ENCODE results near the gene LGALS3BP. TPM values are rescaled to one million over a fixed set of nuclear protein-coding genes. Genes with fewer than 3 reads are reported as not detected.
A peak's percentile ranks its signal among the peaks of the same experiment; 100 is the strongest.

LGALS3BP gene
- total and polyA plus RNA-seq, 10 donors = 33.6 to 188 (median 100) TPM

GRCh38 chr17:78991017-78991738, 11.5 kb upstream of the LGALS3BP start:
- TF ChIP-seq POLR2A (IDR thresholded peaks at IDR 0.05) = no peak
- no peak for TF ChIP-seq CTCF (IDR thresholded peaks at IDR 0.05 in 8 of 11, conservative IDR thresholded peaks at IDR 0.05 in 3 of 11)
- TF ChIP-seq POLR2AphosphoS5 (IDR thresholded peaks at IDR 0.05) = peak in 2 of 3 donors; percentile 21 to 40
- Histone ChIP-seq H3K4me3 (no peak overlapping the region), H3K4me1 (peaks cover 17 to 86% (median 60%) of the 10 kb centered on the region in 6 donors), H3K27ac (peak overlapping the region in 7 of 8 donors; percentile 44 to 88 (median 81)), H3K9me3 (no peaks in the 10 kb centered on the region), H3K36me3 (peaks cover 2 to 73% (median 59%) of the 10 kb centered on the region in 6 donors), H3K27me3 (replicated peaks in 1 of 7) (no peaks in the 10 kb centered on the region)
- peak; percentile 72 for DNase-seq
- WGBS, 5 donors = 81 to 94% (median 85%) methylated on average over 30 to 33 of the region's 33 CpGs
- intact Hi-C loops (cut with DNase I; ENCODE audit: low total_unique reads) = no loop called here

GRCh38 chr17:78990349-78991016, 10.8 kb upstream of the LGALS3BP start:
- DNase-seq = peak; percentile 67
- Histone ChIP-seq H3K27ac (peak overlapping the region in 5 of 8 donors; percentile 2 to 88 (median 82)), H3K4me1 (peaks cover 21 to 86% (median 62%) of the 10 kb centered on the region in 6 donors), H3K4me3 (no peak overlapping the region), H3K9me3 (no peaks in the 10 kb centered on the region), H3K27me3 (replicated peaks in 1 of 7) (no peaks in the 10 kb centered on the region), H3K36me3 (peaks cover 2 to 66% (median 52%) of the 10 kb centered on the region in 6 donors)
- WGBS, 5 donors = 95 to 98% (median 95%) methylated on average over 29 of the region's 29 CpGs
- intact Hi-C loops (cut with DNase I; ENCODE audit: low total_unique reads) = no loop called here
- no peak for TF ChIP-seq CTCF (IDR thresholded peaks at IDR 0.05 in 8 of 11, conservative IDR thresholded peaks at IDR 0.05 in 3 of 11)
- no peak for TF ChIP-seq POLR2A (IDR thresholded peaks at IDR 0.05)
- TF ChIP-seq POLR2AphosphoS5 (IDR thresholded peaks at IDR 0.05) = peak in 1 of 3 donors; percentile 43

GRCh38 chr17:78988152-78988551, 8.4 kb upstream of the LGALS3BP start:
- WGBS, 5 donors = 48 to 66% (median 55%) methylated on average over 6 of the region's 6 CpGs
- Histone ChIP-seq H3K27ac (peak overlapping the region in 4 of 8 donors; percentile 44 to 87 (median 82)), H3K27me3 (replicated peaks in 1 of 7) (no peaks in the 10 kb centered on the region), H3K9me3 (no peaks in the 10 kb centered on the region), H3K4me3 (peak overlapping the region in 1 of 8 donors; percentile 64), H3K4me1 (peaks cover 20 to 64% (median 55%) of the 10 kb centered on the region in 6 donors), H3K36me3 (peaks cover 2 to 43% (median 31%) of the 10 kb centered on the region in 6 donors)
- DNase-seq = no peak
- intact Hi-C loops (cut with DNase I; ENCODE audit: low total_unique reads) = no loop called here
- TF ChIP-seq CTCF (IDR thresholded peaks at IDR 0.05 in 8 of 11, conservative IDR thresholded peaks at IDR 0.05 in 3 of 11) = no peak
- no peak for TF ChIP-seq POLR2AphosphoS5 (IDR thresholded peaks at IDR 0.05)
- TF ChIP-seq POLR2A (IDR thresholded peaks at IDR 0.05) = no peak

All from spleen (tissue), 11 donors.